Nephron (organoid): ENCODE measurements around the gene LY86.

Experiments used
- H3K27ac Mint-ChIP-seq, 3 experiments: 2 replicates each; pipeline ENCODE4 v1.8.0; 2020; ENCODE audit warnings: mixed read lengths in 3 of 3, mild to moderate bottlenecking in 2 of 3, moderate library complexity in 1 of 3
- H3K27me3 Mint-ChIP-seq: 2 replicates; pipeline ENCODE4 v1.8.0; 2021; ENCODE audit warnings: low read depth, mild to moderate bottlenecking, moderate library complexity, mixed read lengths
- H3K36me3 Mint-ChIP-seq: 2 replicates; pipeline ENCODE4 v1.8.0; 2020; ENCODE audit warnings: low read depth, mixed read lengths
- H3K4me1 Mint-ChIP-seq: 2 replicates; pipeline ENCODE4 v1.8.0; 2020; ENCODE audit warnings: mixed read lengths
- H3K4me3 Mint-ChIP-seq, 3 experiments: 2 replicates each; pipeline ENCODE4 v1.8.0; 2020; ENCODE audit warnings: mild to moderate bottlenecking in 3 of 3, mixed read lengths in 3 of 3, moderate library complexity in 2 of 3
- H3K9me3 Mint-ChIP-seq: 2 replicates; pipeline ENCODE4 v1.8.0; 2020; ENCODE audit warnings: mixed read lengths
- TF ChIP-seq, protein P1 (sequence below), 3 experiments: fragments of 200-600 bp; sonication (generic); IDR thresholded peaks; one replicate each; pipeline ENCODE4 v1.5.0; 2021; ENCODE audit warnings: antibody characterized with exemption in 3 of 3; ENCODE audit not compliant: unreplicated experiment in 3 of 3

LY86 gene

GRCh38 chr6:6557886-6558285 is 30.6 kb upstream of the LY86 start:
- no peak overlapping the region for H3K27ac Mint-ChIP-seq
- no peaks in the 10 kb centered on the region for H3K36me3 Mint-ChIP-seq
- peaks cover 11% of the 10 kb centered on the region for H3K27me3 Mint-ChIP-seq
- TF ChIP-seq, protein P1, sequence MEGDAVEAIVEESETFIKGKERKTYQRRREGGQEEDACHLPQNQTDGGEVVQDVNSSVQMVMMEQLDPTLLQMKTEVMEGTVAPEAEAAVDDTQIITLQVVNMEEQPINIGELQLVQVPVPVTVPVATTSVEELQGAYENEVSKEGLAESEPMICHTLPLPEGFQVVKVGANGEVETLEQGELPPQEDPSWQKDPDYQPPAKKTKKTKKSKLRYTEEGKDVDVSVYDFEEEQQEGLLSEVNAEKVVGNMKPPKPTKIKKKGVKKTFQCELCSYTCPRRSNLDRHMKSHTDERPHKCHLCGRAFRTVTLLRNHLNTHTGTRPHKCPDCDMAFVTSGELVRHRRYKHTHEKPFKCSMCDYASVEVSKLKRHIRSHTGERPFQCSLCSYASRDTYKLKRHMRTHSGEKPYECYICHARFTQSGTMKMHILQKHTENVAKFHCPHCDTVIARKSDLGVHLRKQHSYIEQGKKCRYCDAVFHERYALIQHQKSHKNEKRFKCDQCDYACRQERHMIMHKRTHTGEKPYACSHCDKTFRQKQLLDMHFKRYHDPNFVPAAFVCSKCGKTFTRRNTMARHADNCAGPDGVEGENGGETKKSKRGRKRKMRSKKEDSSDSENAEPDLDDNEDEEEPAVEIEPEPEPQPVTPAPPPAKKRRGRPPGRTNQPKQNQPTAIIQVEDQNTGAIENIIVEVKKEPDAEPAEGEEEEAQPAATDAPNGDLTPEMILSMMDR (IDR thresholded peaks at IDR 0.05; ENCODE audit: unreplicated experiment in 3 of 3): no peak
- no peak overlapping the region for H3K4me3 Mint-ChIP-seq
- peaks cover 15% of the 10 kb centered on the region for H3K4me1 Mint-ChIP-seq
- H3K9me3 Mint-ChIP-seq: no peaks in the 10 kb centered on the region

- peaks cover 11% of the 10 kb centered on the region for H3K27me3 Mint-ChIP-seq
- TF ChIP-seq, protein P1 (IDR thresholded peaks at IDR 0.05; ENCODE audit: unreplicated experiment in 3 of 3): no peak
- peaks cover 10% of the 10 kb centered on the region for H3K9me3 Mint-ChIP-seq
- H3K4me3 Mint-ChIP-seq: no peak overlapping the region
- peaks cover 15% of the 10 kb centered on the region for H3K4me1 Mint-ChIP-seq
- no peaks in the 10 kb centered on the region for H3K36me3 Mint-ChIP-seq
- no peak overlapping the region for H3K27ac Mint-ChIP-seq
Observed at GRCh38 chr6:6559994-6560570, 28.4 kb upstream of the LY86 start.

DNA sequence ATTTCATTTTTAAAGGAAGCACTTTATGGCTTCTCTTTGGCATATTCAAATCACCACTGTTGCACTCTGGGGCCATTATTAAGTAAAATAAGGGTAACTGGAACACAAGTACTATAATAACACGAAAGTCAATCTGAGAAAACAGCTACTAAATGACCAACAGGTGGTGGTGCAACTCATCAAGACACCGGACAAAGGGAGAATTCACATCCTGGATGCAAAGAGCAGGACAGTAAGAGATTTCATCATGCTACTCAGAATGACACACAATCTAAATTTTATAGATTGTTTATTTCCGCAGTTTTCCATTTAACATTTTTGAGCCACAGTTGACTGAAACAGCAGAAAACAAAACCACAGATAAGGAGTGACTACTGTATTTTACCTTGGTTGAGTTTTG is 27.6 kb upstream of the LY86 start:
- peaks cover 10% of the 10 kb centered on the region for H3K9me3 Mint-ChIP-seq
- no peaks in the 10 kb centered on the region for H3K36me3 Mint-ChIP-seq
- H3K27me3 Mint-ChIP-seq: peaks cover 11% of the 10 kb centered on the region
- peaks cover 13% of the 10 kb centered on the region for H3K4me1 Mint-ChIP-seq
- TF ChIP-seq, protein P1 (IDR thresholded peaks at IDR 0.05; ENCODE audit: unreplicated experiment in 3 of 3): no peak
- no peak overlapping the region for H3K27ac Mint-ChIP-seq
- no peak overlapping the region for H3K4me3 Mint-ChIP-seq

- Mint-ChIP-seq H3K4me1 (peaks cover 8% of the 10 kb centered on the region), H3K36me3 (no peaks in the 10 kb centered on the region), H3K27me3 (peaks cover 10% of the 10 kb centered on the region), H3K9me3 (peaks cover 10% of the 10 kb centered on the region), H3K4me3 (no peak overlapping the region), H3K27ac (no peak overlapping the region)
- TF ChIP-seq, protein P1 (IDR thresholded peaks at IDR 0.05; ENCODE audit: unreplicated experiment in 3 of 3): no peak
Observed at GRCh38 chr6:6564154-6564553, 24.4 kb upstream of the LY86 start.

GRCh38 chr6:6565069-6565468 is 23.5 kb upstream of the LY86 start:
- TF ChIP-seq, protein P1 (IDR thresholded peaks at IDR 0.05; ENCODE audit: unreplicated experiment in 3 of 3): no peak
- Mint-ChIP-seq H3K4me1 (peaks cover 17% of the 10 kb centered on the region), H3K36me3 (no peaks in the 10 kb centered on the region), H3K27ac (no peak overlapping the region), H3K9me3 (peaks cover 10% of the 10 kb centered on the region), H3K27me3 (peaks cover 9% of the 10 kb centered on the region), H3K4me3 (no peak overlapping the region)

DNA sequence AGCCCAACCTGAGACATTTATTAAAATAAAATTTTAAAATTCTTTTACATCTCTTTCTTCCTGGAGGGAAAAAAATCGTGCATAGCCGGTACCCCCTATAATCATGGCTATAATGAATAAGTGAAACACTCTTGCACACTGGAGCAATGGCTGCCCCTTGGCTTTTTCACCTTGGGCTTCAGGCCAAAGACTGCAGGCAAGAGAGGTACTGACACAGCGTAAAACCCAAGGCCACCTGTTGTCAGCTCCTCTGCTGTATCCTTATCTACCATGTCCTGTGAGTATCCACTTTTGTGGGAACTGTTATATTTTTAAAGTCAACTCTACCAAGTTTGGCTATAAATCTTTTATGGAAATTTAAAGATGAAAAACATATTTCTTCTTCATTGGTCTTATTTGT is 23.0 kb upstream of the LY86 start:
- H3K27ac Mint-ChIP-seq: no peak overlapping the region

More for the DNA sequence above, 23.0 kb upstream of the LY86 start:
- H3K36me3 Mint-ChIP-seq: no peaks in the 10 kb centered on the region
- TF ChIP-seq, protein P1 (IDR thresholded peaks at IDR 0.05; ENCODE audit: unreplicated experiment in 3 of 3): no peak
- H3K4me1 Mint-ChIP-seq: peaks cover 17% of the 10 kb centered on the region
- H3K4me3 Mint-ChIP-seq: no peak overlapping the region
- peaks cover 10% of the 10 kb centered on the region for H3K9me3 Mint-ChIP-seq
- peaks cover 11% of the 10 kb centered on the region for H3K27me3 Mint-ChIP-seq
